GM23248 (cell line): ENCODE data around the gene KCTD17.

Experiments used
- EZH2 ChIP-seq: fragments of 200-600 bp; sonication (generic); IDR thresholded peaks from 2 replicates; pipeline ENCODE4 v1.6.1; 2018; ENCODE audit warnings: antibody characterized with exemption, mild to moderate bottlenecking; ENCODE audit not compliant: insufficient read depth, poor library complexity, severe bottlenecking
- EZH2phosphoT487 ChIP-seq: fragments of 200-600 bp; sonication (generic); IDR thresholded peaks from 2 replicates; pipeline ENCODE4 v1.6.1; 2018; ENCODE audit warnings: antibody characterized with exemption, moderate library complexity, mild to moderate bottlenecking, low read depth; ENCODE audit not compliant: insufficient read depth

- TF ChIP-seq EZH2 = no peak
- no peak for TF ChIP-seq EZH2phosphoT487
Observed at GRCh38 chr22:37092997-37093396, 41.5 kb downstream of the KCTD17 start.
